ENCODE data around the gene NECTIN1.

- TF ChIP-seq, protein P1, sequence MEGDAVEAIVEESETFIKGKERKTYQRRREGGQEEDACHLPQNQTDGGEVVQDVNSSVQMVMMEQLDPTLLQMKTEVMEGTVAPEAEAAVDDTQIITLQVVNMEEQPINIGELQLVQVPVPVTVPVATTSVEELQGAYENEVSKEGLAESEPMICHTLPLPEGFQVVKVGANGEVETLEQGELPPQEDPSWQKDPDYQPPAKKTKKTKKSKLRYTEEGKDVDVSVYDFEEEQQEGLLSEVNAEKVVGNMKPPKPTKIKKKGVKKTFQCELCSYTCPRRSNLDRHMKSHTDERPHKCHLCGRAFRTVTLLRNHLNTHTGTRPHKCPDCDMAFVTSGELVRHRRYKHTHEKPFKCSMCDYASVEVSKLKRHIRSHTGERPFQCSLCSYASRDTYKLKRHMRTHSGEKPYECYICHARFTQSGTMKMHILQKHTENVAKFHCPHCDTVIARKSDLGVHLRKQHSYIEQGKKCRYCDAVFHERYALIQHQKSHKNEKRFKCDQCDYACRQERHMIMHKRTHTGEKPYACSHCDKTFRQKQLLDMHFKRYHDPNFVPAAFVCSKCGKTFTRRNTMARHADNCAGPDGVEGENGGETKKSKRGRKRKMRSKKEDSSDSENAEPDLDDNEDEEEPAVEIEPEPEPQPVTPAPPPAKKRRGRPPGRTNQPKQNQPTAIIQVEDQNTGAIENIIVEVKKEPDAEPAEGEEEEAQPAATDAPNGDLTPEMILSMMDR (conservative IDR thresholded peaks at IDR 0.05; ENCODE audit: low read length) = 0 out of 2 replicates have a peak, but pooled peaks have one; percentile 9
- TF ChIP-seq EZH2phosphoT487 (IDR thresholded peaks at IDR 0.05; ENCODE audit: borderline replicate concordance, low read depth, low read length) = no peak
These were observed 47.6 kb downstream of the NECTIN1 start for GRCh38 chr11:119681361-119681910.

All from OCI-LY7 (cell line).